Left renal cortex interstitium (tissue), 4 donors: ENCODE measurements around the gene SPIB. TPM values are rescaled to one million over a fixed set of nuclear protein-coding genes. Genes with fewer than 3 reads are reported as not detected.

Experiments used
- DNase-seq, 4 donors: peaks; one replicate each; pipeline ENCODE4 v3.0.0-alpha.2; 2013; ENCODE audit warnings: low read depth in 4 of 4, low spot score in 2 of 4, missing footprints in 1 of 4
- polyA plus RNA-seq, 4 donors: library from polyadenylated mRNA; unstranded; fragments of 120-200 nt; gene quantifications; one replicate each; pipeline ENCODE4 v1.2.1, GENCODE V29; 2013; ENCODE audit not compliant: insufficient read length in 4 of 4

SPIB gene
- polyA plus RNA-seq, 4 donors: 0.46 to 1.3 (median 0.90) TPM

- DNase-seq: no peak
Observed at GRCh38 chr19:50417111-50418081, 1.3 kb upstream of the SPIB start.

- DNase-seq: no peak
Observed at GRCh38 chr19:50419022-50419579, 363 bp downstream of the SPIB start.

DNA sequence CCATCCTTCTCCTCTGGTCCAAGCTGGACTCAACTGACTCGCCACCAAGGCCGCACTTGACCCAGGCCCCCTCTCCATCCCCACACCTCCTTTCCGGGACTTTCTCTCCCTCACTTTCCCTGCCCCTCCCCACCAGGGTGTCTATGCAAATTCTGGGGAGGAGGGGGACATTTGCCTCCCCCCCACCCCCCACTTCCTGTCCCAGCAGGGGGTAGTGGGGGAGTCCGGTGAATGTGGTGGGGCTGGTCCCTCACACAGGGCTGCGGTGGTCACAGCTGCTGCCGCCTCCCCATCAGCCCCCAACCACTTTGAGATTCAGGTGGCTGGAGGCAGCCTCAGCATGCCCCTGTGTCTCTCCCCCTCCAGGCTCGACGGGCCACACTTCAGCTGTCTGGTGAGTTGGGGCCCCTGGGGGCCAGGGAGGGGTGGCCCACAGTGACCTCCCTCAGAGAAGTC is 870 bp downstream of the SPIB start:
- no peak for DNase-seq

DNA sequence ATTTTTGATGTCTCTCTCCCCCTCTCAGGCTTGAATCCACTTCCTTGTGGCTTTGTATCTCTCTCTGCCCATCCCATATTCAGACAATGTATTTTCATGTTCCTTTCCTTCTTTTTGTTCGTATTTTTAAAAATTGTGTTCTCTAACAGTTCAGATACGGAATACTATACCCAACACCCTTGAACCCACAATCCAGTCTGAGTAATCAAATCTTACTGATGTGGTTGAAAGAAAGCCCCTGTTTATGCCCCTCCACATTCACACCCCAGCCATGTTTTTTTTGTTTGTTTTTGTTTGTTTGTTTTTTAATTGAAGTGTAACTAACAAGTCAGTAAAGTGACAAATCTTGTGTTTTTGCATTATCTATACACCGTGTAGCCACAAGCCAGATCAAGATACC is 1.4 kb downstream of the SPIB start:
- no peak for DNase-seq

DNA sequence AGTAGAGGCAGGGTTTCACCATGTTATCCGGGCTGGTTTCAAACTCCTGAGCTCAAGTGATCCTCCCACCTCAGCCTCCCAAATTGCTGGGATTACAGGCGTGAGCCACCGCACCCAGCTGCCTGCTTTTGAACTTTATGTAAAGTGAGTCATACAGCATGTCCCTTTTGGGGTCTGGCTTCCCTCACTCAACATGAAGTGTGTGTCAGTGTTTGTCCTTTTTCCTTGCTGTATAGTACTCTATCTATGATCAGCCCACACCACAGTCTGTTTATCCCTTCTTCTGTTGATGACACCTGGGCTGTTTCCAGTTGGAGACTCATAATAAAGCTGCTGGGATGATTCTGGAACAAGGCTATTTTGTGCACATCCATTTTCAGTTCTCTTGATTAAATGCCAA is 2.1 kb downstream of the SPIB start:
- DNase-seq: no peak

DNA sequence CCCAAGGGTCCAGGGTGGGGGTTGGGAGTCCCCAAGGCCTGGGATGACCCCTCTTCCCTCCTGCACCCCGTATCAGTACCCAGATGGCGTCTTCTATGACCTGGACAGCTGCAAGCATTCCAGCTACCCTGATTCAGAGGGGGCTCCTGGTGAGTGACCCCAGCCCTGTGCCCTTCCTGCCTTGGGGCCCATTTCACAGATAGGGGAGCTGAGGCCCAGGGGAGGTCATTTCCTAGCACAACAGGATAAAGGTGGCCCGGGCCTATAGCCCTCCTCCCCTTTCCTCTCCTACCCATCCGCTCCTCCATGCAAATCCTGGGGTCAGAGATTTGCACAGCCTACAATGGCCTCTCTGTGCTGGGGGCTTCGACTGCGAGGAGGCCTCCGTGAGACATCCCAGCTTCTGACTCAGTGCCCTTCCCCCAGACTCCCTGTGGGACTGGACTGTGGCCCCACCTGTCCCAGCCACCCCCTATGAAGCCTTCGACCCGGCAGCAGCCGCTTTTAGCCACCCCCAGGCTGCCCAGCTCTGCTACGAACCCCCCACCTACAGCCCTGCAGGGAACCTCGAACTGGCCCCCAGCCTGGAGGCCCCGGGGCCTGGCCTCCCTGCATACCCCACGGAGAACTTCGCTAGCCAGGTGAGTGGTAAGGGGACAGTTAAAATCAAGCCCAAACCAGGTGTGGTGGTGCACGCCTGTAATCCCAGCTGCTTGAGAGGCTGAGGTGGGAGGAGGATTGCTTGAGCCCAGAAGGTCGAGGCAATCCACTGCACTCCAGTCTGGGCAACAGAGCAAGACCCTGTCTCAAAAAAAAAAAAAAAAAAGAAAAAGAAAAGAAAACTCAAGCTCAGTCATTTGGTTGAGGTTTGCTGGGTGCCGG is 3.9 kb downstream of the SPIB start:
- no peak for DNase-seq

DNA sequence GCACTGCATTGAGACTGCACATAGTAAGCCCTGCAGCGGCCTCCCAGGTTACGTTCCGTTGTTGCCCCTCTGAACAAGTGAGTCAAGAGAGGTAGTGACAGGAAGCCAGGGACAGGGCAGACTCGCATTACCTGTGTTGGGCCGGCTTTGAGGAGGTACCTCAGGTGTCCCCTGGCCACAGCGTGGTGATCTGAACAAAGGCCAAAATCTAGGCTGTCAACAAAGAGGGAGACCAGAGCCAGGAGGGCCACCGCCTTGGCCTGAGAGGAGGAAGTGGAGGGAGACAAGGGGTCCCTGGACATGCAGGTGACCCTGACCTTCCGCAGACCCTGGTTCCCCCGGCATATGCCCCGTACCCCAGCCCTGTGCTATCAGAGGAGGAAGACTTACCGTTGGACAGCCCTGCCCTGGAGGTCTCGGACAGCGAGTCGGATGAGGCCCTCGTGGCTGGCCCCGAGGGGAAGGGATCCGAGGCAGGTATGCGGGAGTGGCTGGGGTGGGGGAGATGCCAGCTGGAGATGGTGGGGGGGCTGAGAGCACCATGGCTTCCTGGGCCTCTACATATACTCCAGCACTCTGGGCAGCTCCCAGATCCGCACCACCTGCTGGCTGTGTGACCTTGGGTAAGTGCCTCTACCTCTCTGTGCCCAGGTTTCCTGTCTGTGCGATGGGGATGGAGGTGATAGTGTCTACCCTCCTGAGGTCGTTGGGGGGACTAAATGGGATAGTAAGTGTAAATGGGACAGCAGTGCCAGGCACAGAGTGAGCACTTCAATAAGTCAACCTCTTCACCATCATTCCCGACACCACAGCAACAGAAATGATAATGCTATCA is 4.8 kb downstream of the SPIB start:
- no peak for DNase-seq

DNA sequence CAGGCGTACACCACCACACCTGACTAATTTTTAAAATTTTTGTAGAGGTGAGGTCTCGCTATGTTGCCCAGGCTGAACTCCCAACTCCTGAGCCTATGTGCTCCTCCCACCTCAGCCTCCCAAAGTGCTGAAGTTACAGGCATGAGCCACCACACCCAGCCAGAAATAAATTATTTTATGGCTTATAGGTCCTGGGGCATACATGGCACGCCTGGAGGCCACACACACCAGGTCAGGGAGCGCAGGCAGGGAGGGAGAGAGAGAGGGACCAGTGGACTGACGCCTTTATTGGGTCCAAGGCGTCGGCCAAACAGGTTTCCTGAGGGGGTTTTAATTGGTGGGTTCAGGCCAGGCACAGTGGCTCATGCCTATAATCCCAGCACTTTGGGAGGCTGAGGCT is 6.8 kb downstream of the SPIB start:
- no peak for DNase-seq

GRCh38 chr19:50427318-50427925 is 8.7 kb downstream of the SPIB start:
- DNase-seq: no peak

DNA sequence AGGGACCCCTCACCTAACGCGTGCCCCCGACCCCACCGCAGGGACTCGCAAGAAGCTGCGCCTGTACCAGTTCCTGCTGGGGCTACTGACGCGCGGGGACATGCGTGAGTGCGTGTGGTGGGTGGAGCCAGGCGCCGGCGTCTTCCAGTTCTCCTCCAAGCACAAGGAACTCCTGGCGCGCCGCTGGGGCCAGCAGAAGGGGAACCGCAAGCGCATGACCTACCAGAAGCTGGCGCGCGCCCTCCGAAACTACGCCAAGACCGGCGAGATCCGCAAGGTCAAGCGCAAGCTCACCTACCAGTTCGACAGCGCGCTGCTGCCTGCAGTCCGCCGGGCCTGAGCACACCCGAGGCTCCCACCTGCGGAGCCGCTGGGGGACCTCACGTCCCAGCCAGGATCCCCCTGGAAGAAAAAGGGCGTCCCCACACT is 9.3 kb downstream of the SPIB start:
- DNase-seq: peak in 3 of 4 donors; percentile 71 to 86 (median 74)

GRCh38 chr19:50428772-50429463 is 10.2 kb downstream of the SPIB start:
- DNase-seq: no peak

- no peak for DNase-seq
Observed at GRCh38 chr19:50430888-50431342, 12.2 kb downstream of the SPIB start.

GRCh38 chr19:50431343-50432220 is 12.8 kb downstream of the SPIB start:
- DNase-seq: peak; percentile 78 to 82 (median 82)

GRCh38 chr19:50432221-50433028 is 13.7 kb downstream of the SPIB start, which contains the start of gene MYBPC2:
TSS of gene MYBPC2 (plus strand) at chr19:50432892. CDS start at chr19:50432954, 62 bp downstream.
- peak in 3 of 4 donors; percentile 38 to 46 (median 41) for DNase-seq

DNA sequence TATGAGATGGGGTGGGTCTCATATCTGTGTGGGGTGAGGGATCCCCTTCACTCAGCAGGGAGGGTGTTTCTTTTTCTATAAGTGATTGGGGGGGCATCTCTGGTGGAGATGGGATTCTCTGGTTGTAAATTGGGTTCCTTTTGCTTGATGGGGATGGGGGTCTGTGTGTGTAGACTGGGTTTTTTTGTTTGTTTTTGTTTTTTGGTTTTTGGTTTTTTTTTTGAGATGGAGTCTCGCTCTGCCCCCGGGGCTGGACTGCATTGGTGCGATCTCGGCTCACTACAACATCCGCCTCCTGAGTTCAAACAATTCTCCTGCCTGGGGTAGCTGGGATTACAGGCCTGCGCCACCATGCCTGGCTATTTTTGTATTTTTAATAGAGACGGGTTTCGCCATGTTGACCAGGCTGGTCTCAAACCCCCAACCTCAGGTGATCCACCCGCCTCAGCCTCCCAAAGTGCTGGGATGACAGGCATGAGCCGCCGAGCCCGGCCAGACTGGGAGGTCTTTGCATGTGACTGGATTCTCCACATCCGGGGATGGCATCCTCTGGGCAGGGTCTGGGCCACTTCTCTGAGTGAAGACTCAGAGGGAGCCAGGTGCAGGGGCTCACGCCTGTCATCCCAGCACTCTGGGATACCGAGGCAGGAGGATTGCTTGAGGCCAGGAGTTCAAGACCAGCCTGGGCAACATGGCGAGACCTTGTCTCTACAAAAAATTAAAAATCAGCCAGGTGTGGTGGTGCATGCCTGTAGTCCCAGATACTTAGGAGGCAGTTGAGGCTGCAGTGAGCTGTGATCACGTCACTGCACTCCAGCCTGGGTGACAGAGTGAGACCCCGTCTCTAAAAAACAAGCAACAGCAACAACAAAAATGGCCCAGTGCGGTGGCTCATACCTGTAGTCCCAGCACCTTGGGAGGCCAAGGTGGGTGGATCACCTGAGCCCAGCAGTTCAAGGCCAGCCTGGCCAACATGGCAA is 14.8 kb downstream of the SPIB start:
- no peak for DNase-seq

DNA sequence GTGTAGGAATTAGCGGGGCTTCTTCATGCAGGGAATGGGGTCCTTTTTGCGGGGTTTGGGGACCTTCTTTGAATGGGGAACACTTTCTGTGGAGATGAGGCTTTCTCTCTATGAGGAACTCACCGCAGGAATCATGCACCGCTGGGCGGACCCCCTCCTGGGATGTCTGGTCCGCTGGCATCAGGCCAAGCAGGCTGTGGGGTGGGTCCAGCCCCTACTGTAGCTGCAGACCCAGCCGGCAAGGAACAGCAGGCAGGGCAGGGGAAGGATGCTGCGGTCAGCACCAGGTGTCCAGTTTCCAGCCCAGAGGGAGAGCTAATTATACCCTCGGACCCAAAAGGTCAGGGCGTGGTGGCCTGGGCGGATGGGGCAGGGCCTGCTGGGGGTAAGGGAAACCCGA is 15.8 kb downstream of the SPIB start:
- no peak for DNase-seq
